ENCODE results near the gene CASKIN2.

GRCh38 chr17:75508931-75509361 is 6.4 kb downstream of the CASKIN2 start:
- no peak for TF ChIP-seq POLR2AphosphoS5 (IDR thresholded peaks at IDR 0.05)
- no peak for TF ChIP-seq CTCF (IDR thresholded peaks at IDR 0.05)

Data from upper lobe of left lung (tissue), 4 donors.